ENCODE data around the gene INHBE. TPM values are rescaled to one million over a fixed set of nuclear protein-coding genes. Genes with fewer than 3 reads are reported as not detected.
A peak's percentile ranks its signal among the peaks of the same experiment; 100 is the strongest.

Gene INHBE
- total RNA-seq, 1 donor from 2014 or later = 0.10 TPM

DNA sequence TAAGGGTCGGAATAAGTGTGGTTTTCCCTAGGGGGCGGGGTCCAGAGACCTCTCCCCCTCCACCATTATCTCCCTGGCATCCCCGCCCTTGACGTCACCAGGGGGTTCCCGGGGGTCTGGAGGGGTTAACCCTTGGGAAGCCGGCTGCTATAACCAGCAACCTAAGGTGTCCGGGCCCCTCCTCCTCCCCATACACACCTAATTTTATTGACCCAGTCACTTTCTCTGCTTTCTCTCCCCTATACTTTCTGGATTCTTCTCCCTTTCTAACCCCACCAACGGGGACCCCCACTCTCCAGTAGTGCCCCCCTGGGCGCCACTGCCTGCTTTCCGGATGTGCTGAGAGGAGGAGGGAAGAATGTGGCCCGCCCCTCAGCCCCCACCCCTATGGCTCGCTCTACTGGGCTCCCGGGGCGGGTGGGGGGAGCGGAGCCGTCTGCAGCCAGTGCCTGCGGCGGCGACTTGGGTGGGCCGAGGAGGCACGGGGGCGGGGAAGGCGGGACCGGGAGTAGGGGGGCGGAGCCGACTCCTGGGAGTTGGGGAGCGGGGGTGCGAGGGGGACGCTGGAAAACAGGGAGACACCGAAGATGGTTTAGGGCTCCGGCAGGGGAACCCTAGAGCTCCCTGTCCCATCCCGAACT is 6.3 kb downstream of the INHBE start:
- DNase-seq = peak; percentile 85

DNA sequence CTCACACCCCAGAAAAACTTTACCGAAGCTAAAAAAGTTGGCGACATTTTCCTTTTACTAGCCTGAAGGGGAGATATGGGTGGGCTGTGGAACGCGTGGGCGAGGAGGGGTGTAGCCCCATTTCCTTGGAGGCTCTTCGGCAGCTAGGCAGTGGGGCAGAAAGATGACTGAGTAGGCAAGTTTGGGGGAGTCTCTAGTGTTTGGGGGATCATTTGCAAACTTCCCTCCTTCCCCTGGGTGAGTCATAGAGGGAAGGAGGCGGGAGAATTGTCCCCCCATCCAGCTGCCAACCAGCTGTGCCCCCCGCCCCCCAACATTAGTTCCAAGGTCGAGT is 6.8 kb downstream of the INHBE start:
- peak; percentile 80 for DNase-seq

DNA sequence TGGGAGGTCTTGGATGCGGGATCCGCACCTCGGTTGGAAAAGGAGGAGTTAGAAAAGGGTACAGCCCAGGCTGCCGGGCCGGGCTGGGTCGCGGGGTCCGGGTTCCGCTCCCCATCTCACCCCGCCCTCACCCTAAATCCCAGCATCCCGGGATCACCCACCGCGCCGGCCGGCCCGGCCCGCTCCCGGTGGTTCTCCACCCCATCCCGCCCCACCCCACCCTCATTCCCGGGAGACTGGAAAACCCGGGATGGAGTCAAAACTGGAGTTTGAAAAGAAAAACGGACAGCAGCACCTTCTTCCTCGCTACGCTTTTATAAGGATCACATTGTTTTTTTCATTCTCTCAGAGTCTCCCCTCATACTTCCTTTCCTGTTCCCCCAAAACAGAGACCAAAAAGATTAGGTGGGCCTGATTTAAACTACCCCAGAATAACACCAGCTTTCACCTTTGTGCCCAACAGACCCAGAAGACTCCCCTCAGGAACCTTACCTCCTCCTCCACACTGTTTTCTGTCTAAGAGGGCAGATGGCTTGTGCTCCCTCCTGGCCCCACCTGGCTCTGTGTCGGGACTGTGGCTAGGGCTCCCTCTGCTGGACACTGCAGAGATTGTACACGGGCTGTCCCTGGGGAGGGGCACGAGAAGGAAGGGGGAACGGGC is 7.3 kb downstream of the INHBE start:
- peak; percentile 85 for DNase-seq

GRCh38 chr12:57462912-57463253 is 7.8 kb downstream of the INHBE start:
- DNase-seq = no peak

DNA sequence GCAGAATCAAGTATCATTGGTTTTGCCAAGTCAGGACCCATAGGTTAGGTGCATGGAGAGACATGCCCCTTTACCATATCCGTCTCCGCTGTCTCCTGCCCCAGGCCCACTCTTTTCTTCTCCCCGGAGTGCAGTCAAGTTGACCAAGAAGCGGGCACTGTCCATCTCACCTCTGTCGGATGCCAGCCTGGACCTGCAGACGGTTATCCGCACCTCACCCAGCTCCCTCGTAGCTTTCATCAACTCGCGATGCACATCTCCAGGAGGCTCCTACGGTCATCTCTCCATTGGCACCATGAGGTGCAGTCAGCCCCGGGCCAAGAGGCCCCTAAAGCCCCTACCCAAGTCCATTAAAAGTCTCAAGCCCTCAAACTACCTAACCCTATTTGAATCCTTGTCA is 9.5 kb downstream of the INHBE start:
- DNase-seq = no peak

DNA sequence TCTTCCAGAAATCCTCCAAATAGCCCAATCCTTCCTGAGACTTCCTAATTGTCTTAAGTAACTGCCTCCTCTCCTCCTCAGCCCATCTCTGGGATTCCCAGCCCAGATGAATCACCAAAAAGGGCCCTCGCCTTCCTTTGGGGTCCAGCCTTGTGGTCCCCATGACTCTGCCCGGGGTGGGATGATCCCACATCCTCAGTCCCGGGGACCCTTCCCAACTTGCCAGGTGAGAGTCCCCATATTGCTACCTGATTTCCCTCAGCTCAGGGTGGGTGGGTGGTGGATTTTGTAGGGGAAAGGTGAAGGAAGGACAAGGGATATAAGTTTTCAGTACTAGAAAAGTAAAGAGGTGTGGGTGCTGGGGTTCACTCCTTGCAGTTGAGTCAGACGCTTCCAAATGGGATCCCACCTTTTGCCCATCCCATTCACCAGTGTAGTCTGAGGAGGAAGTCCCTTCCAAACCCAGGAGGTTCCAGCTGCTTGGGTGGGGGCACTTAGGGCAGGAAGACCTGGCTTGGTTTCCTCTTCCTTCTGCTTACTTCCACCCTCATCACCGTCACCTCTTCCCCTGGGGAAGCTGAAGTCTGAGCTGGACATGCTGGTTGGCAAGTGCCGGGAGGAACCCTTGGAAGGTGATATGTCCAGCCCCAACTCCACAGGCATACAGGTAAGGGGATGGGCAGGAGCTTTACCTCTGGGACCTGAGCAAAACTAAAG is 10.1 kb downstream of the INHBE start:
- no peak for DNase-seq

DNA sequence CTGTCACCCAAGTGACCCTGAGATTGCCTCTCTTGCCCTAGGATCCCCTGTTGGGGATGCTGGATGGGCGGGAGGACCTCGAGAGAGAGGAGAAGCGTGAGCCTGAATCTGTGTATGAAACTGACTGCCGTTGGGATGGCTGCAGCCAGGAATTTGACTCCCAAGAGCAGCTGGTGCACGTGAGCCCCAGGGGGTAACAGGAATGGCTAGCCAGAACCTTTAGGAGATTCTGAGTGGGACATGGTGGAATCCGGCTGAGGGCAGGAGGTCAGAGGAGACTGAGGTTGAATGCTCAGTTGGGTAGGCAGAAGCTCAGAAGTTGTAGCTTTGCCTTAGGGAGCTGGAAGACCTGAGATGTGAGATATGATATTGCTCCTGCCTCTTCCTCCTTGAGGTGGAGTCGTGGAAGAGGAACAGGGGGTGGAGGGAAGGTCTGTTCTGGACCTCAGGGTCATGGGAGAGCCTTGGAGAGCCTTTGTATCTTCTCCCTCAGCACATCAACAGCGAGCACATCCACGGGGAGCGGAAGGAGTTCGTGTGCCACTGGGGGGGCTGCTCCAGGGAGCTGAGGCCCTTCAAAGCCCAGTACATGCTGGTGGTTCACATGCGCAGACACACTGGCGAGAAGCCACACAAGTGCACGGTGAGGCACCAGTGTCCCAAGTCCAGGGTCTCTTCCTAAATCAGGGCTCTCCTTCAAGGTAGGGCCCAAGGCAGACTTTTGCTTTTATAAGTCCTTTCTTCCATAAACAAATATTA is 10.8 kb downstream of the INHBE start:
- no peak for DNase-seq

DNA sequence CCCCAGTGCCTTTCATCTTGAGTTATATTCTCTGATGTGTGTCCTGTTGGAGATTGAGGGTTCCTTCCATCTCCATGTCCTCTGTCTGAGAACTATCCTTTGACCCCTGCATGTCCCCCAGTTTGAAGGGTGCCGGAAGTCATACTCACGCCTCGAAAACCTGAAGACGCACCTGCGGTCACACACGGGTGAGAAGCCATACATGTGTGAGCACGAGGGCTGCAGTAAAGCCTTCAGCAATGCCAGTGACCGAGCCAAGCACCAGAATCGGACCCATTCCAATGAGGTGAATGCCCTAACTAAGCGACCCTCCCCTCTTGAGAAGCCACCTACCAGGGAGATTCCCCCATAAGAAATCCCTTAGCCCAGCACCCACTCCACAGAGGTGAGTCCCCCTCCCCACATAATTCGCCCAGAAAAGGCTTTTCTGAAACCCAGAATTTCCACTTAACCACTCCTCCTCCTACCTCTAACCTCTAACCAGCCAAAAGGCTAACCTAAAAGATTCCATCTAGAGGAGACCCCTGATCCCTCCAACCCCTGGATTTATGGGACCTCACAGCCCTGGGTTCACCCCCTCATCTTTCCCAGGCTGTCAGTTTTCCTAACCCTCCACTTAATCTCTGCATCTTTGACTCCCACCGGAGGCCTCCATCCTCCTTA is 12.2 kb downstream of the INHBE start:
- no peak for DNase-seq

DNA sequence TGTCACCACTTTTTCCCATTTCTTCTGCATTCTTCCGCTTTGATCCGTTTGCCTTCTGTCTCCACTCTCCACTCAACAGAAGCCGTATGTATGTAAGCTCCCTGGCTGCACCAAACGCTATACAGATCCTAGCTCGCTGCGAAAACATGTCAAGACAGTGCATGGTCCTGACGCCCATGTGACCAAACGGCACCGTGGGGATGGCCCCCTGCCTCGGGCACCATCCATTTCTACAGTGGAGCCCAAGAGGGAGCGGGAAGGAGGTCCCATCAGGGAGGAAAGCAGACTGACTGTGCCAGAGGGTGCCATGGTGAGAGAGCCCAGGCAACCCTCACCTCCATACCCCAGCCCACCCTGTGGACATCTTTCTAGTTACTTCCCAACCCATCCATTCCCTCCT is 12.8 kb downstream of the INHBE start:
- no peak for DNase-seq

DNA sequence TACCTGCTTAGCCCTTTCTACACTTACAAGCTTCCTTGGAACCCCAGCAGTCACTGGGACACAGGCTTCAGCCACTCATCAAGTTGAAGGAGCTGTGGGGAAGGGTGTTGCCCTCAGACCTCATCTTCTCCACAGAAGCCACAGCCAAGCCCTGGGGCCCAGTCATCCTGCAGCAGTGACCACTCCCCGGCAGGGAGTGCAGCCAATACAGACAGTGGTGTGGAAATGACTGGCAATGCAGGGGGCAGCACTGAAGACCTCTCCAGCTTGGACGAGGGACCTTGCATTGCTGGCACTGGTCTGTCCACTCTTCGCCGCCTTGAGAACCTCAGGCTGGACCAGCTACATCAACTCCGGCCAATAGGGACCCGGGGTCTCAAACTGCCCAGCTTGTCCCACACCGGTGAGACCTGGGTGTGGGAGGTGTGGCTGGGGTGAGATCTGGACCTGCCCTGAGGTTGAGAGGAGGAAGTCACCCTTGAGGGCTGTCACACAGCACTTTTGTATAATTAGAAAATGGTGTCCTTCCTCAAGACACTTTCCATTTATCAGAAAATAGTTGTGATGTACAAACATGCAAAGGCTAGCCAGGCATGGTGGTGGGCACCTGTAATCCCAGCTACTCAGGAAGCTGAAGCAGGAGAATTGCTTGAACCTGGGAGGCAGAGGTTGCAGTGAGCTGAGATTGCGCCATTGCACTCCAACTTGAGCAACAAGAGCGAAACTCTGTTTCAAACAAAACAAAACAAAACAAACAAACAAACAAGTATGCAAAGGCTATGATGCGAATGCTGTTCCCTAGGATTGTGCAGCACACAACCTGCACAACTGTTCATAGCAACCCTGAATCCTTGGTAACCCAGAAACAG is 14.4 kb downstream of the INHBE start:
- no peak for DNase-seq

DNA sequence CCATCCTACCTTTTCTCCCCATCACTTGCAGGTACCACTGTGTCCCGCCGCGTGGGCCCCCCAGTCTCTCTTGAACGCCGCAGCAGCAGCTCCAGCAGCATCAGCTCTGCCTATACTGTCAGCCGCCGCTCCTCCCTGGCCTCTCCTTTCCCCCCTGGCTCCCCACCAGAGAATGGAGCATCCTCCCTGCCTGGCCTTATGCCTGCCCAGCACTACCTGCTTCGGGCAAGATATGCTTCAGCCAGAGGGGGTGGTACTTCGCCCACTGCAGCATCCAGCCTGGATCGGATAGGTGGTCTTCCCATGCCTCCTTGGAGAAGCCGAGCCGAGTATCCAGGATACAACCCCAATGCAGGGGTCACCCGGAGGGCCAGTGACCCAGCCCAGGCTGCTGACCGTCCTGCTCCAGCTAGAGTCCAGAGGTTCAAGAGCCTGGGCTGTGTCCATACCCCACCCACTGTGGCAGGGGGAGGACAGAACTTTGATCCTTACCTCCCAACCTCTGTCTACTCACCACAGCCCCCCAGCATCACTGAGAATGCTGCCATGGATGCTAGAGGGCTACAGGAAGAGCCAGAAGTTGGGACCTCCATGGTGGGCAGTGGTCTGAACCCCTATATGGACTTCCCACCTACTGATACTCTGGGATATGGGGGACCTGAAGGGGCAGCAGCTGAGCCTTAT is 15.3 kb downstream of the INHBE start:
- no peak for DNase-seq

GRCh38 chr12:57470970-57471656 is 16.0 kb downstream of the INHBE start:
- no peak for DNase-seq

DNA sequence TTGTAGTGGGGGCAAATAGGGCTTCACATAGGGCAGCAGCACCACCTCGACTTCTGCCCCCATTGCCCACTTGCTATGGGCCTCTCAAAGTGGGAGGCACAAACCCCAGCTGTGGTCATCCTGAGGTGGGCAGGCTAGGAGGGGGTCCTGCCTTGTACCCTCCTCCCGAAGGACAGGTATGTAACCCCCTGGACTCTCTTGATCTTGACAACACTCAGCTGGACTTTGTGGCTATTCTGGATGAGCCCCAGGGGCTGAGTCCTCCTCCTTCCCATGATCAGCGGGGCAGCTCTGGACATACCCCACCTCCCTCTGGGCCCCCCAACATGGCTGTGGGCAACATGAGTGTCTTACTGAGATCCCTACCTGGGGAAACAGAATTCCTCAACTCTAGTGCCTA is 16.6 kb downstream of the INHBE start:
- DNase-seq = no peak

DNA sequence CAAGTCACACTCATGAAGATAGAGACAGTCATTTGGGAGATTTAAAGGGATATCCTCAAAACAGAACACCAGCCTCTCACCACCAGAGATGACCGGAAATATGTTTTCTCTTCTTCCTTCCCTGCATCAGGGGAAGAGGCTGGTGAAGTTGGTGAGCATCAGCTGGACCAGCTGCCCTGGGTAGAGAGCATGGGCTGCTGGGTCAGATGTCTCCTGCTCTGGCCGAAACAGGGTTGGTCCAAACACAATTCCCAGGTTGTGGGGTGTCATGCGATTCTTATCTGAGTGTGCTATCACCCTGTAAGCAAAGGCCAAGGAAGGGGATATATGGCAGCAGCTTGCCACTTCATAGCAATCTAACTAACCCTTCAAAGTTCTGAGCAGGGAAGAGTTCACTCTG is 17.3 kb downstream of the INHBE start:
- DNase-seq = no peak

DNA sequence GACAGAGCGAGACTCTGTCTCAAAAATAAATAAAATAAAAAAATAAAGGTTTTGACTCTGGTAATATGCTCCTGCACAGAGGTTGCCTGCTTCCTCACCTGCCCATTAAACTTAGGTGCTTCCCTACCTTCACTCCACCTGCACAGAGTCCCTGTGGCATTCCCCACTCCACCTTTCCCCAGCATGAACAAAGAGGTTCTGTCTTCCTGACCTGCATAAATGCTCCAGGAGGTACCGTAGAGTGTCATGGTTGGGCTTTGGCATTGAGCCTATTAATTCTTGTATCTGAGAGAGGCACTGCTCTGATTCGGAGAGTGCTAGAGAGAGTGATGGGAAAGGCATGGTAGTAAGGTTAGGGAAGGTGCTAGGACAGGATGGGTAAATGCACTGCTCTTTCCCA is 18.3 kb downstream of the INHBE start:
- DNase-seq = no peak

DNA sequence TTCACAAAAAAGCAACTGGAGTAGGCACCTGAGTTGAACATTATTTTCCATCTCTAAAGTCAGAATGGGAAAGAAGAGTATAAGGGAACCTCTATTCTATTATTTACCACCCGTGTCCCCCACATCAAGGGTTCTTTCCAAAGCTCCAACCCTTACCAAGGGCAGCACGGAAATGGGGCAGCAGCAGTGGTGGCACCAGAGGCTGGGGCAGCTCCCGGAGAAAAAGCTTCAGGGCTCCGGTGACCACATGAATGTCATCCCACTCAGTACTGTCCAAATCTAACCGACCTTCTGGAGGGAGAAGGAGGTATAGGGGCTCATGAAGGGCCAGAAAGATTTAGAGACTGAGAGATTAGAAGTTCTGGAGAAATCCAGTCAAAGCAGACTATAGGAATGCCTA is 18.8 kb downstream of the INHBE start:
- DNase-seq = no peak

GRCh38 chr12:57474430-57474829 is 19.3 kb downstream of the INHBE start:
- DNase-seq = no peak

DNA sequence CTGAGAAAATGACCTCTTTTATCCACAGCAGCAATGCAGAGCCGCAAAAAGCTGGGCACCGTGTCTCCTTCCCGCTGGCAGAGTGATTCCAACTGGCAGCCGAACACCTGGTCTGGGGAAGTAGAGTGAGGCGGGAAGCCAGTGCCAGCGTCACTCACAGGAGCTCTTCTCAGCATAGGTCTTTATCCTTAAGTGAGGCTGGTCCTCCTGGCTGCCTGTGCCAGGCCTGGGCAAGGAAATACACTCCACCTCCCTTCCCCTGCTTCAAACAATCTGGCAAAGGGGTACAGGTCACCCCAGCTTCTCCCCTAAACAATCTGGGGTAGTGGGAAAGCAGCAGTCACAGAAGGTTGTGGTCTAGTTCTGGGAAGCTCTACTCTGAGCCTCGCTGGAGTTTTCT is 19.8 kb downstream of the INHBE start:
- no peak for DNase-seq

- DNase-seq = no peak
Observed at GRCh38 chr12:57475271-57476161, 20.4 kb downstream of the INHBE start.
